ENCODE results near the gene ADNP2.

DNA sequence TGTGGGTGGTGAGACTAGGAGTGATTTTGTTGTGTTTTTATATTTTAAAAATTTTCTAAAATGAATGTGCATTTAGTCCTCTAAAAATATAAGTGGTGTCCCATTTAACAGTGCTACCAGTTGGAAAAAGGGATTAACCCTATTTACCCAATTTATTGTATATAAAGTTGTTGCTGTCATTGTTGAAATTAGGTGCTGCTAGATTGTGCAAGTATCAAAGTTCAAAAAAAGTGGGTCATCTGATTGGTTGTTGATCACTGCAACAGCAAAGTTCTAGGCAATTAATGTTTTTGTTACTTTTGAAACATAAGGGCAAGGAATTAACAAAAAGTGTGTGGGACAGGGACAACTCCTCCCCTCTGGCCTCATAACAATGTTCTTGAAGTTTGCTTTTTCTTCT is 40.6 kb downstream of the ADNP2 start:
- TF ChIP-seq, protein P1, sequence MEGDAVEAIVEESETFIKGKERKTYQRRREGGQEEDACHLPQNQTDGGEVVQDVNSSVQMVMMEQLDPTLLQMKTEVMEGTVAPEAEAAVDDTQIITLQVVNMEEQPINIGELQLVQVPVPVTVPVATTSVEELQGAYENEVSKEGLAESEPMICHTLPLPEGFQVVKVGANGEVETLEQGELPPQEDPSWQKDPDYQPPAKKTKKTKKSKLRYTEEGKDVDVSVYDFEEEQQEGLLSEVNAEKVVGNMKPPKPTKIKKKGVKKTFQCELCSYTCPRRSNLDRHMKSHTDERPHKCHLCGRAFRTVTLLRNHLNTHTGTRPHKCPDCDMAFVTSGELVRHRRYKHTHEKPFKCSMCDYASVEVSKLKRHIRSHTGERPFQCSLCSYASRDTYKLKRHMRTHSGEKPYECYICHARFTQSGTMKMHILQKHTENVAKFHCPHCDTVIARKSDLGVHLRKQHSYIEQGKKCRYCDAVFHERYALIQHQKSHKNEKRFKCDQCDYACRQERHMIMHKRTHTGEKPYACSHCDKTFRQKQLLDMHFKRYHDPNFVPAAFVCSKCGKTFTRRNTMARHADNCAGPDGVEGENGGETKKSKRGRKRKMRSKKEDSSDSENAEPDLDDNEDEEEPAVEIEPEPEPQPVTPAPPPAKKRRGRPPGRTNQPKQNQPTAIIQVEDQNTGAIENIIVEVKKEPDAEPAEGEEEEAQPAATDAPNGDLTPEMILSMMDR (IDR thresholded peaks at IDR 0.05) = no peak
- no peak for TF ChIP-seq POLR2A (IDR thresholded peaks at IDR 0.05)
